Gastrocnemius medialis (tissue), 4 donors: Measurements from ENCODE around the gene CCDC57.

ENCODE experiments used
- CTCF ChIP-seq, 5 experiments: fragments of 450-650 bp in 3 of 5; fragments of 200-600 bp in 2 of 5; sonication (generic) in 2 of 5; IDR thresholded peaks in 4 of 5; conservative IDR thresholded peaks in 1 of 5; 1 replicate in 4 of 5; 2 replicates in 1 of 5; pipeline ENCODE4 v1.5.1; 2016 to 2019; ENCODE audit warnings: antibody characterized with exemption in 5 of 5, mild to moderate bottlenecking in 3 of 5, moderate library complexity in 3 of 5
- POLR2A ChIP-seq, 2 donors: fragments of 450-650 bp; IDR thresholded peaks; one replicate each; pipeline ENCODE4 v1.6.1; 2017; ENCODE audit warnings: antibody characterized with exemption in 2 of 2, mild to moderate bottlenecking in 2 of 2, moderate library complexity in 2 of 2

GRCh38 chr17:82053556-82054263 is 158.9 kb downstream of the CCDC57 start:
- no peak for TF ChIP-seq CTCF (IDR thresholded peaks at IDR 0.05 in 4 of 5, conservative IDR thresholded peaks at IDR 0.05 in 1 of 5)
- TF ChIP-seq POLR2A (IDR thresholded peaks at IDR 0.05): no peak
